Embryonic facial prominence (tissue), 1 donor: ENCODE data around the gene NUBPL.
"Not testable (repeated sequence)": the region's sequence is repeated elsewhere in the genome, so short reads cannot be mapped to it uniquely, and the experiment has no call there.

ENCODE experiments used
- DNase-seq: peaks from one replicate; pipeline ENCODE4 v3.0.0-alpha.2; 2016; ENCODE audit errors: extremely low spot score

NUBPL gene

DNA sequence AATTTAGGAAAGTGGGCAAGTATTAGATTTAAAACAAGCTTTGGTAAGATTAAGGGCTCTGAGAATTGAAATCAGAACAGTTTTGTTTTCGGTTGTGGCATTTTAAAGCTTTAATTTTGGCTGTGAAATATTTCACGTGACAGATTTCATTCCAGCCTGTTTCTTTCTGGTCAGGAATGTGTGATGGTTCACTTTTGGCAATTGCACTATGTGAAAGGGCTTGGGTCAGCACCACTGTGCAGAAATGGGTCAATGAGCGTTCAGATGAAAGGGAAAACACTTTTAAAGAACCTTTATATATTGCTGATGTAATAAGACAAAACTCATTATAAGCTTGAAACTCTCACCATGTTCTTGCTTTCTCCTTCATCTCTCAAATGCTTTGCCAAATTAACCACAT is 17.1 kb downstream of the NUBPL start:
- DNase-seq: no peak

DNA sequence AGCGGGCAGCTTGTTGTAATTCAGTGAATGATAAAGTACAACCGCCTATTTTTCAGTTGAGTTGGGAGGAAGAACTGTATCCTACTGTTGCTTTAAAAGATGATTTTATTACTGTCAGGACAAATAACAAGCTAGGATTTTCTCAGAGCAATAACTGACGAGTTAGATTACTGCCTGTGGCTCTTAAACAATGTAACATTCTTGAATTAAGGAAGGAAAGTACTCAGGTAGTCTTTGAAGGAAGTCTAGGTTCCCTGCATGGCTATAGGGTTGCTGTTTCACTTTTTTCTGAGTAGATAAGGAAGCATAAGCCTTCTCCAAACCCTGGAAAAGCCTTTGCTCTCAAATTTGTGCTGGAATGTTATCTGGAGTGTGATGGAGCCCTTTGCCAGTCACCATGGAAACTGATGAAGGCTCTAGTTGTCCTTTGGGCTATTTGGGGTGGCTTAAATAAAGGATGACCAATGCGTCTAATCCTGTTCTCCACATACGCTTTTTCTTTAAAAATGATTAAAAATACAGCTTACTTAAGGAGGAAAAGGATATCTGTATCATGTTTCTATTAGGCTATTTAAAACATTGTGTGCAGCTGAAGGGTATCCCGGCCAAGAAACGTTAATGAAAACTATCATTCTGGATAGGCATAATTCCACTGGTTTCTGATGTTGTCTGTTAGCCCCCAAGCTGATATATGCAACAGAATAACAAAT is 17.7 kb downstream of the NUBPL start:
- DNase-seq: no peak

DNA sequence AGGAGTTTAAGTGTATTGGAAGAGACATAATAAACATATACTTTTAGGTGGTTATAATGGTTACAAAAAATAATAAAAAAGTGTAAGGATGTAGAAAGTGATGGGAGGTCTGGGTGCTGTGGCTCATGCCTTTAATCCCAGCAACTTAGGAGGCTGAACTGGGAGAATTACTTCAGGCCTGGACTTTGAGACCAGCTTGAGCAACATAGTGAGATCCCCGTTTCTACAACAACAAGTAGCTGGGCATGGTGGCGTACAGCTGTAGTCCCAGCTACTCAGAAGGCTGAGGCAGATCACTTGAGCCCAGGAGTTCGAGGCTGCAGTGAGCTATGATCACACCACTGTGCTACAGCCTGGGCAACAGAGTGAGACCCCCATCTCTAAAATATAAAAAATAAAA is 19.0 kb downstream of the NUBPL start:
- DNase-seq: no peak

DNA sequence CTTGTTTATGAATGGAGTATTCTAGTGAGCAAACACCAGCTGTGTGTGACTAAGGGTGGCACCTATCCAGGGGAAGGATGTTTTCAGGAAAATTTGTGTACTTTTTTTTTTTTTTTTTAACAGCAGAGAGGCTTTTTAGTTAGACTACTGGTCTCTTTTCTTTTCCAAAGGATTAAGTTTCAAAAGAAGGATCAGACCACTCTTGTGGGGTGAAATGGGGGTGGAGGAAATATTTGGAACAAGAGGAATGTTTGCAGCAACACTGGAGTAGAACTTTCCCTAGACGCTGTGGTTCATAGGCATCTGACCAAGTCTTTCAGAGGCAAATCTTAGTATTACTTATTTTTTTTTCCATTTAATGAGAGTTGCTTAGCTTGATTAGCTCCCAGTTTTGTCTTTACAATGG is 21.1 kb downstream of the NUBPL start:
- DNase-seq: no peak

DNA sequence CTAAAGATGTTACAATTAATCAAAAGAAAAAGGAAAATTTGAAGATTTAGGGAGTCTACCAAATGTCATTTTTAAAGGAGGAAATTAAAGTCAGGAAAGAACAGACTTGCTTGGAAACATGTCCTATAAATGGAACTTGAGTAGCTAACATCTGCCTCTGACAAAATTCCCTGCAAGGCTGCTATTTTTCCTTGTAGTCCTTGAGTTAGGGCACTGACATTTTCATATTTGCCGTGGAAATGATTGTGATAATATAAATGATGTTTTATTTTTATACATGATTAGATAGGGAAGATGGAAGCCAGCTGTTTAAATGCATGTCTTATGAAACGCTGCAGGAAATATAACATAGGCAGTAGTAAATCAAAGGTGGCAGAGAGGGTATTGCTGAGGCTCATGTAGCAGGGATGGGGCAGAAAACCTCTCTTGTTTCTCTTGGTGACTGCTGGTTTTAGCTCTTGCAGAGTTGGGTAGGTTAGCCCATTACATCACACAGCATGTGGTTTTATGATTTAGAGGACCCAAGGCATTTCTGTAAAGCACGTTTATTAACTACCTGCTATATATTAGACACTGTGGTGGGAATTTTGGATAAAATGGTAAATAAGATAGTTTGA is 21.7 kb downstream of the NUBPL start:
- no peak for DNase-seq

DNA sequence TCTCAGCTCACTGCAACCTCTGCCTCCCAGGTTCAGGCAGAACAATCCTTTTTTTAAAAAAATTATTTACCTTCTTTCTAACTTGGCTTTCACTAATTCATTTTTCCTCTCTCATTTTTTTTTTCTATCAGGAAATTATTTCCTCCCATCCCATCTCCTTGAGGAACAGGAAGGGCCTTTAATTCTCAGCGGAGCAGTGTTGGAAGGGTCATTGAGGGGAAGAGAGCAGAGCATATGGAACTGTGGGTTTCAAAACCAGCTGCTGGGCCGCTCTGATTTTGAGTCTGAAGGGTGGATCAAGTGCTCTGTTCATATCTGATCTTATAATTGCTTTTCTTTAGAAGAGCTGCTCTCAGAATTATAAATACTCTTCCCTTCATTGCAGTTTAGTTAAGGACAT is 29.0 kb downstream of the NUBPL start:
- no peak for DNase-seq

DNA sequence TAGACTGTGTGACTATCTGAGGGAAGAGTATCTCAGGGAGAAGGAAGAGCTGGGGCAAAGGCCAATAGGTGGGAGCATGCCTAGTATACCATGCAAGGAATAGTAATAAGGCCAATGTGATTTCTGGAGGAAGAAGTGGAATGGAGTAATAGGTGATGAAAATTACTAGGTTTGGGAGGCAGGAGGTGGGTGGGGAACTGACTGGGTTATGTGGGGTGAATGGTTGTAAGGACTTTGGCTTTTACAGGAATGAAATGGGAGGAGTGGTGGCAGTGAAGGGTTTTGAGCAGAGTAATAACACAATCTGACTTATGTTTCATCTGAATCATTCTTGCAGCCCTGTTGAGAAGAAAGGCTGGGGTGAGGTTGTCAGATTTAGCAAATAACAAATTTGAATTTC is 30.9 kb downstream of the NUBPL start:
- DNase-seq: no peak

DNA sequence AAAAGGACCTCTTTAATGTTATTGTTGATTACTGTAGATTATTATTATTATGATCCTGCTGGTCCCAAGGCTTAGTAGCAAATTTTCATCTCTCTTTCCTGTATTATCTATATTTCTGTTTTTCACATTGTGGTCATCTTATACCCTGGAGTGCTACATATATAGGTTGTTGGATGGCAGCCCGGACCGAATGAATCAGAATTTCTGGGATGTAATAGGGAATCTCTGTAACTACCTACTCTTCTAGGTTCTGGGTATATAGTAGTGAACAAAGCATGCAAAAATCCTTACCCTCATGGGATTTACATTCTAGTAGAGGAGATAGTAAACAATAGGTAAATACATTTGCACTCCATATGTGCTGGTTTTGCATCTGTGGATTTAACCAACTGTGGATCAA is 31.4 kb downstream of the NUBPL start:
- no peak for DNase-seq

DNA sequence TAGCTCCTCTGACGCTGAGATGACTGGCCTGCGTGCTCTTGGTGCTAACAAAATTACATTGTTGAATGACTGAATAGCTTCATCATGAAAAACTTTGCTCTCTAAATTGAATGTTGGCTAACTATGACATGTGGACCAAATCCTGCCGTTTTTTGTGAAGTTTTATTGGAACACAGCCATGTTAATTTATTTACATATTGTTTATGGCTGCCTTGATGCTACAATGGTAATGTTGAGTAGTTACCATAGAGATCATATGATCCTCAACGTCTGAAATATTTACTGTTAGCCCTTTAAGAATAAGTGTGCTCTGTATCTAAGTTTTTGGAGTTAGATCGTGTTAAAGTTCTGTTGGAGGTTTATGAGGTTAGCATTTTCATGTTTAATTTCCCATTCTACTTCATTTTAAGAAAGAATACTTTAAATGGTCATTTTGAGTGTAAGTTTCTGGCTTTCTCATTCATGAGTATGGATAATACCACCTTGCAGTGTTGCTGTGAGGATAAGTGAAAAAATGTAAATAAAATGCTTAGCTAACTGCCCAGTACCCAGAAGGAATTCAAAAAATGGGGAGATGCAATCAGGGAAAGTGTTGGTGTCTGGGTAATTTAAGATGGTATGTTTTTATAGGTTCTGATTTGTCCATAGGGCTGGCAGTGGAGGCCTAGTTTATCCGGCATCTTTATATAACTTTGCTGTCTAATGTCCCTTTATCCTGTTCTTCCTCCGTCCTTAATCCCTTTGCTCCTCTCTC is 35.3 kb downstream of the NUBPL start:
- no peak for DNase-seq

DNA sequence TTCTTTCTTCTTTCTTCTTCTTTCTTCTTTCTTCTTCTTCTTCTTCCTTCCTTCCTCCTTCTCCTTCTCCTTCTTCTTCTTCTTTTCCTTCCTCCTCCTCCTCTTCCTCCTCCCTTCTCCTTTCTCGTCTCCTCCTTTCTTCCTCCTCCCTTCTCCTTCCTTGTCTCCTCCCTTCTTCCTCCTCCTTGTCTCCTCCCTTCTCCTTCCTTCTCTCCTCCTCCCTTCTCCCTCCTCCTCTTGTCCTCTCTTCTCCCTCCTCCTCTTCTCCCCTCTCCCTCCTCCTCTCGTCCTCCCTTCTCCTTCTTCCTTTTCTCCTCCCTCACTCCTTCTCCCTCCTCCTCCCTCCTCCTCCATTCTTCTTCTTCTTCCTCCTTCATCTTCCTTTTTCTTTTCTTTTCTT is 44.5 kb downstream of the NUBPL start:
- no peak for DNase-seq

DNA sequence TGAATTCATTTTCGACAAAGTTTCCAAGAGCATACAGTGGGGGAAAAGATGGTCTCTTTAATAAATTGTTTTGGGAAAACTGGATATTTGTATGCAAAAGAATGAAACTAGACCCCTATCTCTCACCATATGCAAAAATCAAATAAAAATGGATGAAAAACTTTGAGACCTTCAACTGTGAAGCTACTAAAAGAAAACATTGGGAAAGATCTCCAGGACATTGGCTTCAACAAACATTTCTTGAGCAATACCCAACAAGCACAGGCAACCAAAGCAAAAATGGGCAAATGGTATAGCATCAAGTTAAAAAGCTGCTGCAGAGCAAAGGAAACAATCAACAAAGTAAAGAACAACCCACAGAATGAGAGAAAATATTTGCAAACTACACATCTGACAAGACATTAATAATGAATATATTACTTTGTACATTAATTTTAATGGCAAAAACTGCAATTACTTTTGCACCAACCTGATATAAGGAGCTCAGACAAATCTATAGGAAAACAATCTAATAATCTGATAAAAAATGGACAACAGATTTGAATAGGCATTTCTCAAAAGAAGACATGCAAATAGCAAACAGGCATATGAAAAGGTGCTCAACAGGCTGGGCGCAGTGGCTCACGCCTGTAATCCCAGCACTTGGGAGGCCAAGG is 50.7 kb downstream of the NUBPL start:
- no peak for DNase-seq

DNA sequence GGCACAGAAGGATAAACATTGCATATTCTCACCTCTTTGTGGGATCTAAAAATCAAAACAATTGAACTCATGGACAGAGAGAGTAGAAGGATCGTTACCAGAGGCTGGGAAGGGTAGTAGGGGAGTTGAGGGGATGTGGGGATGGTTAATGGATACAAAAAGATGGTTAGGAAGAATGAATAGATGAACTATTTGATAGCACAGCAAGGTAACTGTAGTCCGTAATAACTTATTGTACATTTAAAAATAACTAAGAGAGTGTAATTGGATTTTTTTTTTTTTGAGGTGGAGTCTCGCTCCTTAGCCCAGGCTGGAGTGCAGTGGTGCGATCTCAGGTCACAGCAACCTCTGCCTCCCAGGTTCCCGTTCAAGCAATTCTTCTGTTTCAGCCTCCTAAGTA is 52.0 kb downstream of the NUBPL start:
- no peak for DNase-seq

DNA sequence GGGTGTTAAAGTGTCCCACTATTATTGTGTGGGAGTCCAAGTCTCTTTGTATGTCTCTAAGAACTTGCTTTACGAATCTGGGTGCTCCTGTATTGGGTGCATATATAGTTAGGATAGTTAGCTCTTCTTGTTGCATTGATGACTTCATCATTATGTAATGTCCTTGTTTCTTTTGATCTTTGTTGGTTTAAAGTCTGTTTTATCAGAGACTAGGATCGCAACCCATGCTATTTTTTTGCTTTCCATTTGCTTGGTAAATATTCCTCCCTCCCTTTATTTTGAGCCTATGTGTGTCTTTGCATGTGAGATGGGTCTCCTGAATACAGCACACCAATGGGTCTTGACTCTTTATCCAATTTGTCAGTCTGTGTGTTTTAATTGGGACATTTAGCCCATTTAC is 57.7 kb downstream of the NUBPL start:
- not testable (repeated sequence) for DNase-seq

DNA sequence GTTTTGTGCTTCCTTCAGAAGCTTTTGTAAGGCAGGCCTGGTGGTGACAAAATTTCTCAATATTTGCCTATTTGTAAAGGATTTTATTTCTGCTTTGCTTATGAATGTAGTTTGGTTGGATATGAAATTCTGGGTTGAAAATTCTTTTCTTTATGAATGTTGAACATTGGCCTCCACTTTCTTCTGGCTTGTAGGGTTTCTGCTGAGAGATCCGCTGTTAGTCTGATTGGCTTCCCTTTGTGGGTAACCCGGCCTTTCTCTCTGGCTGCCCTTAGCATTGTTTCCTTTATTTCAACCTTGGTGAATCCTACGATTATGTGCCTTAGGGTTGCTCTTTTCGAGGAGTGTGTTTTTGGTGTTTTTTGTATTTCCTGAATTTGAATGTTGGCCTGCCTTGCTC is 58.2 kb downstream of the NUBPL start:
- DNase-seq: no peak

DNA sequence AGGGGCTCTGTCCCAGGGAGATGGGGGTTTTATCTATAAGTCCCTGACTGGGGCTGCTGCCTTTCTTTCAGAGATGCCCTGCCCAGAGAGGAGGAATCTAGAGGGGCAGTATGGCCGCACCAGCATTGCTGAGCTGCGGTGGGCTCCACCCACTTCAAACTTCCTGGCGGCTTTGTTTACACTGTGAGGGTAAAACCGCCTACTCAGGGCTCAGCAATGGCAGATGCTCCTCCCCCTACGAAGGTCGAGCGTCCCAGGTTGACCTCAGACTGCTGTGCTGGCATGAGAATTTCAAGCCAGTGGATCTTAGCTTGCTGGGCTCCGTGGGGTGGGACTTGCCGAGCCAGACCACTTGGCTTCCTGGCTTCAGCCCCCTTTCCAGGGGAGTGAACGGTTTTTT is 59.7 kb downstream of the NUBPL start:
- not testable (repeated sequence) for DNase-seq

DNA sequence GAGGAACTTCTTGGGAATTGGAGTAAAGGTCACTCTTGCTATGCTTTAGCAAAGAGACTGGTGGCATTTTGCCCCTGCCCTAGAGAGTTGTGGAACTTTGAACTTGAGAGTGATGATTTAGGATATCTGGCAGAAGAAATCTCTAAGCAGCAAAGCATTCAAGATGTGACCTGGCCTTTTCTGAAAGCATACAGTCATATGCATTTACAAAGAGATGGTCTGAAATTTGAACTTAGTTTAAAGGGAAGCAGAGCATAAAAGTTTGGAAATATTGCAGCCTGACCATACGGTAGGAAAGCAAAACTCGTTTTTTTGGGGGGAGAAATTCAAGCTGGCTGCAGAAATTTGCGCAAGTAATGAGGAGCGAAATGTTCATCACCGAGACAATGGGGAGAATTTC is 60.9 kb downstream of the NUBPL start:
- DNase-seq: no peak

DNA sequence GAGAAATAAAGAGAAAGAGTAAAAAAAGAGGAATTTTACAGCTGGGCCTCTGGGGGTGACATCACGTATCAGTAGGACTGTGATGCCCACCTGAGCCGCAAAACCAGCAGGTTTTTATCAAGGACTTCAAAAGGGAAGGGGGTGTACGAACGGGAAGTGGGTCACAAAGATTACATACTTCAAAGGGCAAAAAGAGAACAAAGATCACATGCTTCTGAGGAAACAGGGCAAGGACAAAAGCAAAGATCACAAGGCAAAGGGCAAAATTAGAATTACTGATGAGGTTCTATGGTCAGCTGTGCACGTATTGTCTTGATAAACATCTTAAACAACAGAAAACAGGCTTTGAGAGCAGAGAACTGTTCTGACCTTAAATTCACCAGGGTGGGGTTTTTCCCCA is 91.7 kb downstream of the NUBPL start:
- DNase-seq: not testable (repeated sequence)

DNA sequence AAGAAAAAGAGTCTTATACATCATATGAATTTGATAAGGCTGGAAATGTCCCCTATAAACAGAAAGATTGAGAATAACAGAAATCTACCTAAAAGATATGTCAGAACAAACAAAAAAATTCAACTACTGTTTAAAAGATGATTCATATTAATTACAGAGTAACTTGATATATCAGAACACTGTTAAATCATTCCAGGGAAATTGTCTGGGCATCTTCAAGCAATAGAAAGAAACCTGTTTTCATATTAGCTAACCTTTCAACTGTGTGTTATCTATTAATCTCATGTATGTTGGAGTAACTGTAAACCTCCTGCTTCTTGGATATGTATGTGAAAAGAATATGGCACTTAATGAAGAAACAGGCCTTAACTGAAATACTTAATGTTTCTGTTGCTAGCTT is 96.7 kb downstream of the NUBPL start:
- no peak for DNase-seq

DNA sequence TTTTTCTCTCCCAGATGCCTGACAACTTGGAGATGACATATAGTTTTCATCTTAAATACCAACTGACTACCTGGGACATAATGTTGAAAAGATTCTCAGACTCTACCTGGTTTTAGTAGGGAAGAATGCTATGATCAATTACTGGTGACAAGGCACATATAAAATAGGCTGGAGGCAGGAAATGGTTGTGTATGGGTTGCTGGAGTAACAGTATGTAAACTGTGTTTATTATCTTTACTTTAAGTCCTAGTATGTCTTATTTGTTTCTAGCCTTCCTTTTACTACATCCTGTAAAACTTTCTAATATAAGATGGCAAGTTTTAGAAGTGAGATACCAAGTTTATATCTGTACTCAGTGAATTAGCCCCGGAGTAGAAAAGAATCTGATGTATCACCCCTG is 98.1 kb downstream of the NUBPL start:
- DNase-seq: no peak

DNA sequence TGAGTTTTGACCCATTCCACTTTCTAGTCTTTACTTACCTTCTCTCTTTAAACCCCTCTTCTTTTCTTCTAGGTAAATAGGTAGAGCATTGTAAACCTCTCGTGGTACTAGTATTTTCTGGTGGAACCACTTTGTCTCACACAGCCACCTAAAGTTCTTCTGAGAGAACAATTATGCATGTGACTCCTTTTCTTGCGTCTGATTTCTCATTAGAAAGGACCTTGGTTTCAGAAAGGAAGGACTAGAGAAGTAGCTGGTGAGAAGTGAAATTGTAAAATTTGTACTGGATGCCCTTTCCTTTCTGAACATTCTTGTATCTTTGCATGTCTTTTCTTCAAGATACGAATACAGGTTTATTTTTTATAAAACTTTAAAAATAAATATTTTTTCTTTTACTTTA is 99.0 kb downstream of the NUBPL start:
- no peak for DNase-seq

DNA sequence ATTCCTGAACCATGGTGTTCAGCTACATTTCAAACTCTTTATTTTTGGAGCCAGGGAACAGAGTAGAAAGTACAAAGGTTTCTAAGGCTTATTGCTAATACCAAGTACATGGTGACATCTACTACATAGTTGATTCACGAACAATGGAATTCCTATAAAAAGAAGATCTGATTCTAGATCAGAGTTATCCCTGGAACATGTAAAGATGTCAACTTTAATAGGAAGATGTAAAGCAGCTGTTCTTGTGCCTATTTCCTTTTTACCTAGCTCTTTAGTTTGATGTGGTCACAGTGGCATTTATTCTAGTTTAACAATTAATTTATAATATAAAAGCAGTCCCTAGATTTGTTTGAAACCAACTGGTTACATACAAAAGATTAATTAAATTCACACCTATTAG is 99.5 kb downstream of the NUBPL start:
- no peak for DNase-seq

DNA sequence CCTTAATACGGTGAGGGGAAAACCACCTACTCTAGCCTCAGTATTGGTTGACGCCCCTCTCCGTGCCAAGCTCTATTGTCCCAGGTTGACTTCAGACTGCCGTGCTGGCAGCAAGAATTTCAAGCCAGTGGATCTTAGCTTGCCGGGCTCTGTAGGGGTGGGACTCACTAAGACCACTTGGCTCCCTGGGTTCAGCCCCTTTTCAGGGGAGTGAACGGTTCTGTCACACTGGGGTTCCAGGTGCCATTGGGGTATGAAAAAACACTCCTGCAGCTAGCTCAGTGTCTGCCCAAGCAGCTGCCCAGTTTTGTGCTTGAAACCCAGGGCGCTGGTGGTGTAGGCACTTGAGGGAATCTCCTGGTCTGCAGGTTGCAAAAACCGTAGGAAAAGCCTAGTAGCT is 107.1 kb downstream of the NUBPL start:
- no peak for DNase-seq

DNA sequence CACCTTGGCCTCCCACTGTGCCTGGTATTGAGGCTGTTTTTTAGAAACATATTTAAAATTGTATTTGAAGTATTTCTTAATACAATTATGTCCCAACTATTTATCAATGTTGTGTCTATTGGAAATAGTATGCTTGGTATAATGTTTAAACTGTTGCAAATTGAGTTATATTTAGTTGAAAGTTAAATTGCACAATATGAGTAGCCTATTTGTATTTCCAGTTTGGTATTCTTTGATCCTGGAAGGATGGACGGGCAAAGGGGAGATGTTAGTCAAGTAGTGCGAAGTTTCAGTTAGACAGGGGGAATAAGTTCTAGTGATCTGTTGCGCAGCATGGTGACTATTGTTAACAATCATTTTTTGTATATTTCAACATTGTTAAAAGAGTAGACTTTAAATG is 111.5 kb downstream of the NUBPL start:
- DNase-seq: no peak
